Measurements from ENCODE around the gene CCDC192.

DNA sequence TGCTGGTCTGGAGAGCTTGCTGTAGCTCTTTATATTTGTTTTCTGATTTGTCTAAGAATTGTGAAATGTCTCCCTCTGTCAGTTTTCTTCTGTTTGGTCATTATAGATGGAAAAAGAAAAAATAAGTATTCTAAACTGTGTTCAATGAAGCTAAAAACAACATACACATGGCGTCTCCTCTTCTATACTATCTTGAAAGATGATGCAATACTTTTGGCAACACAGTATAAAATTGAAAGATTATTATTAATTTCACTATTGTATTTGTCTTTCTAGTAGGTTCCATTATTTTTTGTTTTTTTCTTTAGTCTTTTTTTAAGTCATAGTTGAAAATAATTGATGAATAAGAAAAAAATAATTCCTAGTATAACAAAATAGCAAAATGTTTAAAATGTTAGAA, 22.5 kb downstream of the CCDC192 start:
- TF ChIP-seq CTCF (IDR thresholded peaks at IDR 0.05) = no peak
- no peak for TF ChIP-seq POLR2A (IDR thresholded peaks at IDR 0.05)
